NOMO-1 treated with dmso at 0.1 percent for 144 hours (cell line): ENCODE measurements around the gene CNBD2.
A peak's percentile ranks its signal among the peaks of the same experiment; 100 is the strongest.
"Not testable (repeated sequence)": the region's sequence is repeated elsewhere in the genome, so short reads cannot be mapped to it uniquely, and the experiment has no call there.

ENCODE experiments used
- DNase-seq: peaks from one replicate; lab custom pipeline; 2025; ENCODE audit not compliant: unreplicated experiment; lab: John Stamatoyannopoulos, UW

The CNBD2 gene

DNA sequence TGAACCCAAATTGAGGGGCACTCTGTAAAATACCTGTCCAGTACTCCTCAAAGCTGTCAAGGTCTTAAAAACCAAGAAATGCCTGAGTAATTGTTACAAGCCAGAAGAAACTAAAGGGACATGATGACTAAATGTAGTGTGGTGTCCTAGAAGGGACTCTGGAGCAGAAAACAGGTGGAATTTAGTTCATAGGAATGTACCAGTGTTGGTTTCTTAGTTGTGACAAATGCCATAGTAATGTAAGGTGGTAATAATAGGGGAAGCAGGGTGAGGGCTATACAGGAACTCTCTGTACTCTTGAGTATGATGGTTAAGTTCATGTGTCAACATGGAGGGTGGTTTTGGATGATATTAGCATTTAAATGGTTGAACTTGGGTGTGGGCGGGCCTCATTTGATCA, 92.3 kb downstream of the CNBD2 start:
- DNase-seq: no peak

DNA sequence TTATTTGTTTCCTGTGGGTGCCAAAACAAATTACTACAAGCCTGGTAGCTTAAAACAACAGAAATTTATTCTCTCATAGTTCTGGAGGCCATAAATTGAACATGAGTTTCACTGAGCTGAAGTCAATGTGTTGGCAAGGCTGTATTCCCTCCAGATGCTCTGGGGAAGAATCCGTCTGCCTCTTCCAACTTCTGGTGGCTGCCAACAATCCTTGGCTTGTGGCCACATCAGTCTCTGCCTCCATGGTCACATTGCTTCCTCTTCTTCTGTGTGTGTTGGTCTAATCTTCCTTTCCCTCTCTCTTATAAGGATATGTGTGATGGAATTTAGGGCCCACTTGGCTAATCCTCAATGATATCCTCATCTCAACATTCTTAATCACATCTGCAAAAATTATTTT, 93.4 kb downstream of the CNBD2 start:
- DNase-seq: no peak

DNA sequence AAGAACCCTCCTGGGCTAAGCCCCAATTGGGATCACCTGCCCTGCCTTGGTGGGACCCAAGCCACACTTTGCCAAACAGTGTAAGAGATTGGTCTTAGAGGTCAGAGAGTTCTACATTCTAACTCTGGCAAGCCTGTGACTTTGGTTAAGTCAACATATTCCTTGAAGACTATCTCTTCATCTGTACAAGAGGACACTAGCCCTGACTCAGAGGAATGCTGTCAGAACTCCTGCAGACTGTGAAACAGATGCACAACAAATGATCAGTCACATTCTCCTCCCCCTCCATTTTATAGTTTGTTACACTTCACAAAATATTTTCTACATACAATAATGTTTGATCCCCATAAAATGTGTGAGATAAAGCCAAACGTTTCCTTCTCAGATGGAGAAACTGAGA, 94.4 kb downstream of the CNBD2 start:
- DNase-seq: no peak

DNA sequence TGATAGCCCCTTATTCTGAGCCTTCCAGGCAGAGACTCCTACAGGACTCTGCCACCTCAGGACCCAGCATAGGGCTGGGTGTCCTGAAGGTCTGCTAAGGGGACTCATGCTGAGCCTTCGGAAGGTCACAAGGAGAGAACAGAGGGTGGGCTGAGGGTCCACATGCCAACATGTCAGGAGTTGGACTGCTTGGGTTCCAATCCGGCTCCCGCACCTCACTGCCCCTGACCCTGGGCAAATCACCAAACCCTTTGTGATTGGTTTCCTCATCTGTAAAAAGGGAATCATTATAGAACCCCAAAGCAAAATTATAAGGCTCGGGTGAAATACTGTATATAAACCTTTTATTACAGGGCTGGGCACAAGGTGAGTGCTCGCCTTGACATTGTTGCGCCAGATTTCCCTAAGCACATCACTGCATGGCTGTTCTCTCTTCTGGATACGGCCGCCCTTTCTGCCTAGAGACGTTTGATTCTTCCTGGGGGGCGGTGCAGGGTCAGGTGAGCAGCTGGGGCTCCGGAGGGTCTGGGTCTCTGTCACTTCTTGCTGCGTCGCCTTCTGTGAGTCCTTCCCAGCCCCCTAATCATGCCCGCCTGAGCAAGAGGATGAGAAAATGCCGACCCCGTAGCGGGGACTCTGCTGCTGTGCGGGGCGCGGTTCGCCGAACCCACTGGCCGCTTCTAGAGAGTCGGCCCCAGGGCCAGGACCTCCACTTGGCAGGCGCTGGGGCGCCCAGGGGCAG, 95.7 kb downstream of the CNBD2 start:
- no peak for DNase-seq

DNA sequence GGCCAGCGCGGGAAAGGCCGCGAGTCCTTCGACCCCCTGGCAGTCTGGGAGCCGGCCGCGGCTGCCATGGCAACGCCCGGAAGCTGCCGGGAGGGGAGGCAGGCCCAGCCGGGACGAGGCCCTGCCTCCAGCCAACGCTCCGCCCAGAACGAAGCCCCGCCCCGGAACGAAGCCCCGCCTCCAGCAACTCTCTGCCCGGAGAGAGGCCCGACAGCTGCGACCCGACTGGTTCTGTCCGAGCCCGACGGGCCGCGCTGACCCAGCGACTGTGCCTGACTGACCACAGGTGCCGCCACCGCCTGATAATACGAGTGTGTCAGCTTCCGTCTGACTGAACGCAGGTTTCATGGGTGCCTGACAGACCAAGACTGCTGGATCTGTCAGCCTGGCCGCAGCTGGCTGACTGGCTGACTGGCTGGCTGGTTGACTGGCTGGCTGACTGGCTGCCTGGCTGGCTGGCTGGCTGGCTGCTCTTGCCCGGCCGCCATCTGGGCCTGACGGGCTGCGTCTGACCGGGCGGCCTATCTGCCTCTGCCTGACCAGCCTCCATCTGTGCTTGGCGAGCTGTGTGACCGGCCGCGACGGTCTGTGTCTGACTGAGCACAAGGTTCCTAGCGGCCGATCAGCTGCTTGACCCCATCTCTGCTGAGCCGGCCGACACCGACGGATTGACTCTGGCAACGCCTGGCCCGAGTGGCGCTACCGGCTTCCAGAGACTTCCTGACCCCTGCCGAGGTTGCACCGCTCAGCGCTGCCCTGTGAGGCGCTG, 96.5 kb downstream of the CNBD2 start:
- peak; percentile 71 for DNase-seq

DNA sequence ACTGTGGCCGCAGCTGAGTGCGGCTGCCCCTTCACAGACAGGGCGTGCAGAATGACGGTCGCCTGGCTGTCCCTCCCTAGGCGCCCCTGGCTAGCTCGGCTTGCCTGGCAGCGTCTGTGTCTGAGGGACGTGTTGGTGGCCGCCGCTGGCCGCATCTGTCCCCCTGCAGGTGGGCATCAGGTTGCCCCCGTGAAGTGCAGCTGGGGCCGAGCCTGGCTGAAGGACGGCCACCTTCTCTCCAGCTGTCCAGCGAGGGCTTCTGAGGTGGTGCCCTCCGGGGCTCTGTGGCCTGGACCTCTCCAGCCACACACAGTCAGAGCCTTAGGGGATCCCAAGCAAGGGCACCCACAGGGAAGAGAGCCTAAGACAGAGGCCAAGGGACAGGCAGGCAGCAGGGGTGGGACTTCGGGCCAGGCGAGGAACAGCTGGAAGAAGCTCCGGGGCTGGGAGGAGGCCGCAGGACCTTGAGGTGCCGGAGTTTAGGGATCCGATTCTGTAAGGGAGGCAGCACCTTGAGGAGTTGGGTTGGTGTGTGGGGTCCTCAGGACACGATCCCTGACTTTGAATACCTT, 97.1 kb downstream of the CNBD2 start:
- no peak for DNase-seq

DNA sequence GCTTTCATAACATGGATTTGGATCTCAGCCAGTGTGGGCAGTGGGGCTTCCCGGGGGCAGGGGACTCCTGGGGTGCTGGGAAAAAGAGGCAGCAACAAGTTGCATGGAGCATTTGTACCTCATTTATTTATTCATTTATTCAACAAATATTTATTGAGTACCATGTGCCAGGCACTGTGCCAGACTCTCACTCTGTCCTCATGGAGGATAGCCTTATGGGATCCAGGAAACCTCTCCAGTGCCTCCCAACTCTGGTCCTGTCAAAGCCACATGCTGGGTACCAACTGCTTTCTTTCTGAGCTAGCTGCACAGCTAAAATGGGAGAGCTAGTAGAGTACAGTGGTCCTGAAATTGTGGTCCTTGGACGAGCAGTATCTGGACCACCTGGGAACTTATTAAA, 98.4 kb downstream of the CNBD2 start:
- DNase-seq: no peak

DNA sequence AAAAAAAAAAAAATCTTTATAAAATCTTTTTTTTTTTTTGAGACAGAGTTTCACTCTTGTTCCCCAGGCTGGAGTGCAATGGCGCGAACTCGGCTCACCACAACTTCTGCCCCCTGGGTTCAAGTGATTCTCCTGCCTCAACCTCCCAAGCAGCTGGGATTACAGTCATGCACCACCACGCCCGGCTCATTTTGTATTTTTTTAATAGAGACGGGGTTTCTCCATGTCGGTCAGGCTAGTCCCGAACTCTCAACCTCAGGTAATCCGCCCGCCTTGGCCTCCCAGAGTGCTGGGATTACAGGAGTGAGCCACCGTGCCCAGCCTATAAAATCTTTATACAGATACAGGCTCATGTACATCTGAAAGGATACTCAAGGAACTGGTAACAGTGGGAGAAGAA, 100.1 kb downstream of the CNBD2 start:
- DNase-seq: not testable (repeated sequence)

DNA sequence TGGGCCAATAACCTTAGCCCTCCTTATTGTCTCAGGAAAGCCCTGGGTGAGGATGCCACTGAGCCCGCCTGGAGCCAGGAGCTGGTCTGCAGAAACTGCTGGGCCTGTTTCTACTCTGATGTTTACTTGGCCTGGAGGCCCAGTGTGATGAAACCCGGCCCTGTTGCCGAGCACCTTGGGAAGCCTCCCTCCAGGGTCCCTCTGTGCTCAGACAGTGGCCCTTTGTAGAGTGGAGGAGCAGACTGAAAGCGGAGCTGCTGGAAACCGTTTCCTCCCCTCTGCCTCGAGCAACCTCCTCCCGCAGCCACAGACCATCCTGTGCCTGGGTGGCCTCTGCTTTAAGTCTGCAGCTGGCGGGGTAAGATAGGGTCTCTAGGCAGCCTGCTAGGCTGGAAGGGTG, 102.1 kb downstream of the CNBD2 start:
- no peak for DNase-seq

DNA sequence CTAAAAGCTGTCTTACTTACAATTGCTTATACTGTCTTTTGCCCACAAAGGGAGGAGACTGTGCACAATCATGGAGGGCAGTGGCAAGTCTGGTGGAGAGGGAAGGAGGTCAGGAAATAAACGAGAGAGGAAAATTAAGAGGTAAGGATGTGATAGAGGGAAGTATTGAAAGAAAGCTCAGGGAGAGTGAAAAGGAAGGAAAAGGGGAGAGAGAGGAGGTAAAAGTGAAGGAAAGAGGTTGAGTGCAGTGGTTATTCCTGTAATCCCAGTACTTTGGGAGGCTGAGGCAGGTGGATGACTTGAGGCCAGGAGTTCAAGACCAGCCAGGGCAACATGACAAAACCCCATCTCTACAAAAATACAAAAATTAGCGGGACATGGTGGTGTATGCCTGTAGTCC, 103.5 kb downstream of the CNBD2 start:
- no peak for DNase-seq

DNA sequence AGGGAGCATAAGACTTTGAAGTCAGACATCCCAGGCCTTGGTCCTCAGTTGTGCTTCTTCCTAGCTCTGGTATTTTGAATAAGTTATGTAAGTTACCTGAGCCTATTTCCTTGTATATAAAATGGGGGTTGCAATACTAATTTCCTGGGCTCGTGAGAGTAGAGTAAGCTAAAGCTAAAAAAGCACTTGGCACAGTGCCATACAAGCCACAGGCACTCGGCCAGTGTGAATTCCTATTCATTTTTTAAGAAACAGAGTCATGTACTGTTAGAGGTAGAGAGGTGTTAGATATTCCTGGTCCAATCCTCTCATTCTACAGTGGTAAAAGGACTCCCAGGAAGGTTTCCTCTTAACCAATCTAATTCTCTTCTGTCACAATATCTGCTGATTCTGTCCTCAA, 106.6 kb downstream of the CNBD2 start:
- DNase-seq: no peak

DNA sequence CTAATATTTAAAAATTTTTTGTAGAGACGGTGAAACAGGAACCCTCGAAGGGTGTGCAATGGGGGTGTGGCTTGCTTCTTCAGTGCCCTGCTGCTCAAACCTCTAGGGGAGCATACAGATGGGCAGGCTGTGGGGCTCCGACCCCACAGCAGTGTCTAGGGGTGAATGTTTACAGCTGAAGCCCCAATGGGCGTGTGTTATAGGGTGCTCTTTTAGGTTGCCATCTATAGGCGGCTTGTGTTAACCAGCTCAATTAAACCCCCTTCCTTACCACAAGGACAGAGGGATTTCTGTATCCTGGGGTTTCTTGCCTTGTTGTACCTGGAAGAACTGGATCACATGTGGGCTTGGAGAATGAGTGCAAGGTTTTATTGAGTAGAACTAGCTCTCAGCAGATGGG, 109.4 kb downstream of the CNBD2 start:
- DNase-seq: not testable (repeated sequence)

DNA sequence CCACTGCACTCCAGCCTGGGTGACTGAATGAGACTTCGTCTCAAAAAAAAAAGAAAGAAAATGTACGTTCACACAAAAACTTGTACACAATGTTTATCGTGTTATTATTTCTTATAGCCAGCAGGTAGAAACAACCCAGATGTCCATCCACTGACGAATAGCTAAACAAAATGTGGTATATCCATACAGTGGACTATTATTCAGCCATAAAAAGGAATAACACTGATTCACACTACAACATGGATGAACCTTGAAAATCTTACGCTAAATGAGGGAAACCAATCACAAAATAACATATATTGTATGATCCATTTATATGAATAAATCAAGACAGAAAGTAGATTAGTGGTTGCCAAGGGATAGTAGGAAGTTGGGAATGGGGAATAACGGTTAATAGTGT, 111.1 kb downstream of the CNBD2 start:
- DNase-seq: no peak

DNA sequence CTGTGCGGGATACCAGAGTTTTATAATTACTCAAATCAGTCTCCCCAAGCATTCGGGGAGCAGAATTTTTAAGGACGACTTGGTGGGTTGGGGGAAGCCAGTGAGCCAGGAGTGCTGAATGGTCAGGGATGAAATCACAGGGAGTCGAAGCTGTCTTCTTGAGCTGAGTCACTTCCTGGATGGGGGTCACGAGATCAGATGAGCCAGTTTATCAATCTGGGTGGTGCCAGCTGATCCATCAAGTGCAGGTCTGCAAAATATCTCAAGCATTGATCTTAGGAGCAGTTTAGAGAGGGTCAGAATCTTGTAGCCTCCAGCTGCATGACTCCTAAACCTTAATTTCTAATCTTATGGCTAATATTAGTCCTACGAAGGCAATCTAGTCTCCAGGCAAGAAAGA, 111.6 kb downstream of the CNBD2 start:
- not testable (repeated sequence) for DNase-seq
